Mesenchymal stem cell (in vitro differentiated cells and primary cell): Measurements from ENCODE around the gene SLAMF8.

Experiments
- DNase-seq: peaks from one replicate; pipeline ENCODE4 v3.0.0-alpha.2; 2013
- H2AFZ ChIP-seq: one replicate; pipeline ENCODE4 v1.6.1; 2013; ENCODE audit warnings: low read depth, mild to moderate bottlenecking, control low read depth, inconsistent platforms, low read length, moderate library complexity
- H2AK5ac ChIP-seq: 2 replicates; pipeline ENCODE4 v1.6.1; 2013; ENCODE audit warnings: low read length, moderate library complexity, mild to moderate bottlenecking, inconsistent platforms; ENCODE audit not compliant: severe bottlenecking
- H2BK120ac ChIP-seq: one replicate; pipeline ENCODE4 v1.6.1; 2013; ENCODE audit warnings: low read depth, mild to moderate bottlenecking, inconsistent platforms, low read length, moderate library complexity
- H2BK12ac ChIP-seq, 2 experiments: one replicate each; pipeline ENCODE4 v1.6.1; 2013; ENCODE audit warnings: inconsistent platforms in 2 of 2, low read length in 2 of 2, mild to moderate bottlenecking in 2 of 2, moderate library complexity in 2 of 2, control low read depth in 1 of 2
- H2BK15ac ChIP-seq: one replicate; pipeline ENCODE4 v1.6.1; 2013; ENCODE audit warnings: mild to moderate bottlenecking, low read depth, inconsistent platforms; ENCODE audit not compliant: poor library complexity, severe bottlenecking
- H2BK5ac ChIP-seq: 2 replicates; pipeline ENCODE4 v1.6.1; 2013; ENCODE audit warnings: low read depth, mild to moderate bottlenecking, low read length, control low read depth, inconsistent platforms; ENCODE audit not compliant: poor library complexity, severe bottlenecking
- H3K14ac ChIP-seq, 2 experiments: one replicate each; pipeline ENCODE4 v1.6.1; 2013; ENCODE audit warnings: inconsistent platforms in 2 of 2, low read length in 2 of 2, control low read depth in 1 of 2, mild to moderate bottlenecking in 1 of 2, moderate library complexity in 1 of 2
- H3K18ac ChIP-seq, 2 experiments: one replicate each; pipeline ENCODE4 v1.6.1; 2013; ENCODE audit warnings: inconsistent platforms in 2 of 2, low read length in 2 of 2, control low read depth in 1 of 2, low read depth in 1 of 2, mild to moderate bottlenecking in 1 of 2
- H3K23ac ChIP-seq, 2 experiments: one replicate each; pipeline ENCODE4 v1.6.1; 2013; ENCODE audit warnings: inconsistent platforms in 2 of 2, low read length in 2 of 2, mild to moderate bottlenecking in 2 of 2, moderate library complexity in 2 of 2, control low read depth in 1 of 2
- H3K27ac ChIP-seq: 2 replicates; pipeline ENCODE4 v1.5.1; 2013; ENCODE audit warnings: mild to moderate bottlenecking, moderate library complexity, low read length, control low read depth, inconsistent platforms; ENCODE audit not compliant: poor library complexity, severe bottlenecking
- H3K27me3 ChIP-seq, 2 experiments: 2 replicates each; pipeline versions ENCODE4 v1.6.1 to v1.7.0; 2013; ENCODE audit warnings: low read length in 2 of 2, mild to moderate bottlenecking in 2 of 2, moderate library complexity in 2 of 2, control low read depth in 1 of 2, inconsistent platforms in 1 of 2; ENCODE audit not compliant: control insufficient read depth in 1 of 2, insufficient read depth in 1 of 2
- H3K36me3 ChIP-seq, 2 experiments: 2 replicates each; pipeline versions ENCODE4 v1.6.1 to v1.7.0; 2013; ENCODE audit warnings: low read length in 2 of 2, control low read depth in 1 of 2, inconsistent platforms in 1 of 2, low read depth in 1 of 2, mild to moderate bottlenecking in 1 of 2; ENCODE audit not compliant: insufficient read depth in 2 of 2, control insufficient read depth in 1 of 2
- H3K4ac ChIP-seq, 2 experiments: one replicate each; pipeline ENCODE4 v1.6.1; 2013; ENCODE audit warnings: inconsistent platforms in 2 of 2, low read length in 2 of 2, mild to moderate bottlenecking in 2 of 2, moderate library complexity in 2 of 2, control low read depth in 1 of 2, low read depth in 1 of 2
- H3K4me1 ChIP-seq: 2 replicates; pipeline ENCODE4 v1.6.1; 2013; ENCODE audit warnings: low read depth, low read length, control low read depth; ENCODE audit not compliant: control insufficient read depth, insufficient read depth
- H3K4me2 ChIP-seq: 2 replicates; pipeline ENCODE4 v1.6.1; 2013; ENCODE audit warnings: low read length, mild to moderate bottlenecking, inconsistent platforms; ENCODE audit not compliant: poor library complexity, severe bottlenecking
- H3K4me3 ChIP-seq, 2 experiments: 2 replicates each; pipeline versions ENCODE4 v1.5.1 to v1.7.0; 2013; ENCODE audit warnings: low read length in 2 of 2, mild to moderate bottlenecking in 2 of 2, control low read depth in 1 of 2, low read depth in 1 of 2; ENCODE audit not compliant: insufficient read depth in 1 of 2
- H3K79me1 ChIP-seq: replicated peaks from 2 replicates; pipeline ENCODE4 v1.6.1; 2013; ENCODE audit warnings: mild to moderate bottlenecking, control low read depth, low read length, inconsistent platforms; ENCODE audit not compliant: poor library complexity, severe bottlenecking
- H3K9ac ChIP-seq: 2 replicates; pipeline ENCODE4 v1.7.0; 2013; ENCODE audit warnings: mild to moderate bottlenecking, low read length, moderate library complexity
- H3K9me3 ChIP-seq: 2 replicates; pipeline ENCODE4 v1.7.0; 2013; ENCODE audit warnings: mild to moderate bottlenecking, low read length; ENCODE audit not compliant: control insufficient read depth
- H4K8ac ChIP-seq: one replicate; pipeline ENCODE4 v1.6.1; 2013; ENCODE audit warnings: inconsistent platforms, mild to moderate bottlenecking, low read length, moderate library complexity
- H4K91ac ChIP-seq: one replicate; pipeline ENCODE4 v1.6.1; 2013; ENCODE audit warnings: mild to moderate bottlenecking, low read length, inconsistent platforms
- WGBS: methylation state at CpG from one replicate; pipeline ENCODE4 v1.1.7; 2013; ENCODE audit warnings: mixed read lengths; 5-methylcytosine and 5-hydroxymethylcytosine counted together

The SLAMF8 gene

GRCh38 chr1:159832309-159832708 lies 5.6 kb downstream of the SLAMF8 start:
- H3K4me3 ChIP-seq = no peak overlapping the region
- no peak overlapping the region for H3K9ac ChIP-seq
- peaks cover 0 to 3% of the 10 kb centered on the region in 2 experiments for H3K36me3 ChIP-seq
- DNase-seq = no peak
- H3K27ac ChIP-seq = no peak overlapping the region
- peaks cover 20% of the 10 kb centered on the region for H3K4me1 ChIP-seq
- no peak overlapping the region for H2AFZ ChIP-seq
- no peak overlapping the region for H2BK120ac ChIP-seq
- no peak overlapping the region for H3K4me2 ChIP-seq
- no peak overlapping the region for H2BK12ac ChIP-seq
- no peak overlapping the region for H4K91ac ChIP-seq
- no peak overlapping the region for H2AK5ac ChIP-seq
- 82% methylated on average over 2 of the region's 2 CpGs for WGBS
- H4K8ac ChIP-seq = no peak overlapping the region
- no peaks in the 10 kb centered on the region for H3K27me3 ChIP-seq
- H3K14ac ChIP-seq = no peak overlapping the region
- no peak overlapping the region for H2BK15ac ChIP-seq
- H3K23ac ChIP-seq = no peak overlapping the region
- no peak overlapping the region for H2BK5ac ChIP-seq
- H3K79me1 ChIP-seq = no peaks in the 10 kb centered on the region
- no peaks in the 10 kb centered on the region for H3K9me3 ChIP-seq
- H3K4ac ChIP-seq = no peak overlapping the region
- H3K18ac ChIP-seq = no peak overlapping the region

- H4K91ac ChIP-seq = no peak overlapping the region
- H2AK5ac ChIP-seq = no peak overlapping the region
- H2BK5ac ChIP-seq = no peak overlapping the region
- H2BK15ac ChIP-seq = no peak overlapping the region
- no peak overlapping the region for H3K4me2 ChIP-seq
- no peak overlapping the region for H2BK12ac ChIP-seq
- no peak overlapping the region for H3K4me3 ChIP-seq
- 64% methylated on average over 3 of the region's 3 CpGs for WGBS
- H3K27me3 ChIP-seq = no peaks in the 10 kb centered on the region
- no peak overlapping the region for H3K18ac ChIP-seq
- peaks cover 16% of the 10 kb centered on the region for H3K4me1 ChIP-seq
- no peaks in the 10 kb centered on the region for H3K9me3 ChIP-seq
- no peak overlapping the region for H3K27ac ChIP-seq
- H3K4ac ChIP-seq = no peak overlapping the region
- no peak overlapping the region for H2BK120ac ChIP-seq
- no peak overlapping the region for H3K9ac ChIP-seq
- H2AFZ ChIP-seq = no peak overlapping the region
- no peak overlapping the region for H3K23ac ChIP-seq
- DNase-seq = no peak
- H4K8ac ChIP-seq = no peak overlapping the region
- H3K14ac ChIP-seq = no peak overlapping the region
- no peaks in the 10 kb centered on the region for H3K79me1 ChIP-seq
- H3K36me3 ChIP-seq = peaks cover 0 to 3% of the 10 kb centered on the region in 2 experiments
Observed at GRCh38 chr1:159835356-159835755, 8.7 kb downstream of the SLAMF8 start.

- Histone ChIP-seq H3K14ac (no peak overlapping the region), H3K9me3 (no peaks in the 10 kb centered on the region), H3K4me3 (no peak overlapping the region), H3K36me3 (peaks cover 0 to 3% of the 10 kb centered on the region in 2 experiments), H4K8ac (no peak overlapping the region), H4K91ac (no peak overlapping the region), H3K4me2 (no peak overlapping the region), H2AFZ (no peak overlapping the region), H3K4ac (no peak overlapping the region), H3K18ac (no peak overlapping the region), H3K27me3 (no peaks in the 10 kb centered on the region), H2BK120ac (no peak overlapping the region), H3K27ac (no peak overlapping the region), H3K23ac (no peak overlapping the region), H3K4me1 (peaks cover 21% of the 10 kb centered on the region), H2AK5ac (no peak overlapping the region), H2BK12ac (no peak overlapping the region), H3K79me1 (no peaks in the 10 kb centered on the region), H3K9ac (no peak overlapping the region), H2BK15ac (no peak overlapping the region), H2BK5ac (no peak overlapping the region)
- no peak for DNase-seq
- WGBS = 78% methylated on average over 7 of the region's 8 CpGs
Observed at GRCh38 chr1:159835862-159836525, 9.3 kb downstream of the SLAMF8 start.

GRCh38 chr1:159838715-159839114 lies 12.0 kb downstream of the SLAMF8 start:
- H2BK15ac ChIP-seq = no peak overlapping the region
- no peak overlapping the region for H3K23ac ChIP-seq
- H3K36me3 ChIP-seq = peaks cover 0 to 3% of the 10 kb centered on the region in 2 experiments
- H4K91ac ChIP-seq = no peak overlapping the region
- 100% methylated on average over 1 of the region's 1 CpG for WGBS
- H3K27ac ChIP-seq = peak overlapping the region; percentile 1
- H3K4me1 ChIP-seq = peaks cover 26% of the 10 kb centered on the region
- DNase-seq = no peak
- no peak overlapping the region for H3K18ac ChIP-seq
- no peak overlapping the region for H2BK12ac ChIP-seq
- no peak overlapping the region for H2BK120ac ChIP-seq
- H3K9me3 ChIP-seq = no peaks in the 10 kb centered on the region
- H3K9ac ChIP-seq = no peak overlapping the region
- no peak overlapping the region for H3K4me2 ChIP-seq
- no peak overlapping the region for H3K14ac ChIP-seq
- H3K4ac ChIP-seq = no peak overlapping the region
- no peak overlapping the region for H2BK5ac ChIP-seq
- no peaks in the 10 kb centered on the region for H3K27me3 ChIP-seq
- H2AK5ac ChIP-seq = no peak overlapping the region
- H4K8ac ChIP-seq = no peak overlapping the region
- H3K4me3 ChIP-seq = no peak overlapping the region
- H3K79me1 ChIP-seq = no peaks in the 10 kb centered on the region
- no peak overlapping the region for H2AFZ ChIP-seq
